ENCODE measurements around the gene TMEM63C.
A peak's percentile ranks its signal among the peaks of the same experiment; 100 is the strongest.

Gene TMEM63C

GRCh38 chr14:77242752-77243151, 61.2 kb downstream of the TMEM63C start:
- H3K9me3 Mint-ChIP-seq, result no peaks in the 10 kb centered on the region
- H3K4me3 Mint-ChIP-seq, result no peak overlapping the region
- no peaks in the 10 kb centered on the region for H3K36me3 Mint-ChIP-seq
- no peak overlapping the region for H3K27ac Mint-ChIP-seq
- ATAC-seq, result no peak
- no peaks in the 10 kb centered on the region for H3K4me1 Mint-ChIP-seq
- DNase-seq (ENCODE audit: low spot score in 2 of 2), result no peak

GRCh38 chr14:77243853-77244252, 62.3 kb downstream of the TMEM63C start:
- Mint-ChIP-seq H3K36me3 (no peaks in the 10 kb centered on the region), H3K4me3 (no peak overlapping the region), H3K27ac (no peak overlapping the region), H3K9me3 (no peaks in the 10 kb centered on the region), H3K4me1 (no peaks in the 10 kb centered on the region)
- ATAC-seq, result no peak
- no peak for DNase-seq (ENCODE audit: low spot score in 2 of 2)

- DNase-seq (ENCODE audit: low spot score in 2 of 2) (no peak), ATAC-seq (no peak)
- Mint-ChIP-seq H3K4me3 (no peak overlapping the region), H3K4me1 (no peaks in the 10 kb centered on the region), H3K27ac (no peak overlapping the region), H3K36me3 (no peaks in the 10 kb centered on the region), H3K9me3 (no peaks in the 10 kb centered on the region)
Measured at GRCh38 chr14:77245820-77246219, 64.2 kb downstream of the TMEM63C start.

DNA sequence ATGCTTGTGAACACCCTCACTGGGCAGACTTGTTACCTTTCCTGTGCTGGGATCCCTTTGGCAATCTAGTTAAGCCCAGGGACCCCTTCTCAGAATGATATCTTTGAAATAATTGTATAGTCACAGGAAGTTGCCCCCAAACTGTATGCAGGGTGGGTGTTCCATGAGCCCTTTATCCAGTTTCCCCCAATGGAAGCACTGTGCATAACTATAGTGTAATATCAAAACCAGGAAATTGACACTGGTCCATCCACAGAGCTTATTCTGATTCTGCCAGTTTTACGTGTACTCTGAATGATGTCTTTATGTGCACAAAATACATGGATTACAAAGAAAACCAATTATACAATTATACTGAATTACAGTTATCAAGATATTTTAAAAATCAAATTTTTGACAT, 65.2 kb downstream of the TMEM63C start:
- no peaks in the 10 kb centered on the region for H3K36me3 Mint-ChIP-seq
- H3K4me3 Mint-ChIP-seq, result no peak overlapping the region
- no peaks in the 10 kb centered on the region for H3K9me3 Mint-ChIP-seq
- ATAC-seq (no peak), DNase-seq (ENCODE audit: low spot score in 2 of 2) (no peak)
- no peak overlapping the region for H3K27ac Mint-ChIP-seq
- no peaks in the 10 kb centered on the region for H3K4me1 Mint-ChIP-seq

DNA sequence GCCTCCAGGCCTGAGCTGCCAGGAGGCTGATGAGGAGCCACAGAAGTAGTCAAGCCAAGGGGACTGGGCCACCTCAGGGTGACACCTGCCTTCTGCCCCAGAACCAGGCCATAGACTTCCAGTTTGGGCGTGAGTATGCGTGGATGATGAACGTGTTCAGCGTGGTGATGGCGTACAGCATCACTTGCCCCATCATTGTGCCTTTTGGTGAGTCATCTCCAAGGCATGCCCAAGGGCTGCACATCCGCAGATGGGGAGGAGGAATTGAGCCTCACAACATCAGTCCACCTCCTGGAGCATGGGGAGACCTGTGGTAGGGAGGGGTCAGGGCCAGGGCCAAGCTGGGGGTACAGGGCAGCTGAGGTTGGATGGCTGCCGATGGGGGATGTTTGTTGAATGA, 67.1 kb downstream of the TMEM63C start:
- H3K4me1 Mint-ChIP-seq, result peaks cover 4% of the 10 kb centered on the region
- no peaks in the 10 kb centered on the region for H3K9me3 Mint-ChIP-seq
- no peak for DNase-seq (ENCODE audit: low spot score in 2 of 2)
- no peak overlapping the region for H3K4me3 Mint-ChIP-seq
- H3K27ac Mint-ChIP-seq, result no peak overlapping the region
- no peak for ATAC-seq
- H3K36me3 Mint-ChIP-seq, result peaks cover 5% of the 10 kb centered on the region

DNA sequence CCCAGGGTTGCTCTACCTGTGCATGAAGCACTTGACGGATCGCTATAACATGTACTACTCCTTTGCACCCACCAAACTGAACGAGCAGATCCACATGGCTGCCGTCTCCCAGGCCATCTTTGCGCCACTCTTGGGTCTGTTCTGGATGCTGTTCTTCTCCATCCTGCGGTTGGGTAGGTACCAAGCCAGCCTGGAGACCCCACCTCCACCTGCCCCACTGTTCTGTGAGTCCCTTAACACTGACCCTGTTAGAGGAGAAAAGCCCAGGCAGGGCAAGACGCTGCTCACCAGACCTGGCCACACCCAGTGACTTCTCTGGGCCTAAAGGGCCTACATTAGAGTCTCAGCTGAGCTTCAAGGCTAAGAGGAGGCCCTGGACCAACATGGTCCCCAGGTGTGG, 67.7 kb downstream of the TMEM63C start:
- ATAC-seq (no peak), DNase-seq (ENCODE audit: low spot score in 2 of 2) (no peak)
- H3K36me3 Mint-ChIP-seq, result peaks cover 5% of the 10 kb centered on the region
- H3K4me3 Mint-ChIP-seq, result no peak overlapping the region
- no peaks in the 10 kb centered on the region for H3K9me3 Mint-ChIP-seq
- H3K27ac Mint-ChIP-seq, result no peak overlapping the region
- H3K4me1 Mint-ChIP-seq, result peaks cover 8% of the 10 kb centered on the region

GRCh38 chr14:77250927-77251326, 69.3 kb downstream of the TMEM63C start:
- no peak for DNase-seq (ENCODE audit: low spot score in 2 of 2)
- H3K9me3 Mint-ChIP-seq, result no peaks in the 10 kb centered on the region
- H3K27ac Mint-ChIP-seq, result no peak overlapping the region

GRCh38 chr14:77251870-77252269, 70.3 kb downstream of the TMEM63C start:
- Mint-ChIP-seq H3K27ac (no peak overlapping the region), H3K9me3 (no peaks in the 10 kb centered on the region), H3K4me1 (peaks cover 8% of the 10 kb centered on the region), H3K36me3 (peaks cover 5% of the 10 kb centered on the region), H3K4me3 (no peak overlapping the region)
- DNase-seq (ENCODE audit: low spot score in 2 of 2) (no peak), ATAC-seq (no peak)

More at GRCh38 chr14:77250927-77251326, 69.3 kb downstream of the TMEM63C start:
- peaks cover 5% of the 10 kb centered on the region for H3K36me3 Mint-ChIP-seq
- no peak for ATAC-seq
- H3K4me3 Mint-ChIP-seq, result no peak overlapping the region
- H3K4me1 Mint-ChIP-seq, result peaks cover 8% of the 10 kb centered on the region

DNA sequence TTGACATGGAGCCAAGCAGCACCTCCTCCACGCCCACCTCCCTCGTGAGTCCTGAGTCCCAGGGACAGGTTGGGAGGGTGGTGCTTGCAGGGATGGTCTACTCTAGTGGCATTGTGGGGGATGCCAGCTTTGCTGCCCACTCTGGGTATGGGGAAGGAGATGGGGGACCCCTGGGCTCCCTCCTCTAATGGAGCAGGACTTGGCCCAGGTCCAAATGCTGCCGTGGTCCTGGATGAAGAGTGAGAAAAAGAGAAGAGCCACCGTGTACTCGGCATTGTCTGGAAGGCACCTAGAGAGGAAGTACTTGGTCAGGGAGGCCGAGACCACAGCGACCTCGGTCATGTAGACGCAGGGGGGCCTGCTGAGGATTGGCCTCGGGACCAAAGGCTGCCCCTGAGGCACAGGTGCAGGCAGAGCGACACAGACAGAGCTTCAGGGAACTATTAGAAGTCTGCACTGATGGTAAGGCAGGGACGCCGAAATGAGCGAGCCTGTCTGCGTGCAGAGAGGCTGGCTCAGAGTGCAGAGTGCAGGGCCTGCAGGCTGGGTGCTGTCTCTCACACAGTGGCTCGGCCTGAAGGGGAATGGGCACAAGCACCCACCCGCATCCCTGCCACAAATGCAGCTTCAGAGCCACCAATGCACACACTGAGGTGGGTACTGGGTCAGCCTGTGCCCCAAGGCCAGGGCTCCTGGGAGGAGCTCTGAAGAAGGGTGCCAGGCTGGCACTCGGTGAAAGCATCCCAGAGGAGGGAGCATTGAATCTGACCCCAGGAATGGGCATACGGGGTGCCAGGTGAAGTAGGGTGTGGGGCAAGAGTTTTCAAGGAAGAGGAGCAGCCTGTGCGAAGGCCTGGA, 72.0 kb downstream of the TMEM63C start:
- Mint-ChIP-seq H3K27ac (no peak overlapping the region), H3K9me3 (no peaks in the 10 kb centered on the region), H3K4me3 (no peak overlapping the region), H3K36me3 (peaks cover 5% of the 10 kb centered on the region), H3K4me1 (peaks cover 8% of the 10 kb centered on the region)
- no peak for DNase-seq (ENCODE audit: low spot score in 2 of 2)
- peak; percentile 22 for ATAC-seq

DNA sequence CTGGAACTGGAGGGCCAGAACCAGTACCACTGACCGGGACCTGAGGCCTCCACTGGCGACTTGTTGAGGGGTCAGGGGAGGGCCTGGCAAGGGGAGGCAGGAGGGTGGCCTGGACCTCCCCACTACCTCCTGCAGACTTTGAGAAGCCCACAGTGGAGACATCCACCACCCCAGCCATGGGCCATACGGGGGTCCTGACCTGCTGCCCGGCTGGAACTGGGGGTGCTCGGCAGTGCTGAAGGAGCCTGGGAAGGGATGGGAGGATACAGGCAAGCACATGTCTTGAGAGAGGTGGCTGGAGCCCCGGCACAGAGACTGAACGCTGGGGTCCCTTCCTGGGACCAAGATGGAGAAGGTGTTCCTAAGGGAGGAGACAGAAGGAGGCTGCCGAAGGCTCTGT, 75.1 kb downstream of the TMEM63C start:
- ATAC-seq, result no peak
- no peak for DNase-seq (ENCODE audit: low spot score in 2 of 2)
- Mint-ChIP-seq H3K4me1 (peaks cover 8% of the 10 kb centered on the region), H3K27ac (no peak overlapping the region), H3K9me3 (no peaks in the 10 kb centered on the region), H3K36me3 (peaks cover 5% of the 10 kb centered on the region), H3K4me3 (no peak overlapping the region)

- no peak overlapping the region for H3K4me3 Mint-ChIP-seq
- DNase-seq (ENCODE audit: low spot score in 2 of 2), result no peak
- H3K36me3 Mint-ChIP-seq, result peaks cover 5% of the 10 kb centered on the region
- no peak for ATAC-seq
- H3K27ac Mint-ChIP-seq, result no peak overlapping the region
- no peaks in the 10 kb centered on the region for H3K9me3 Mint-ChIP-seq
- peaks cover 8% of the 10 kb centered on the region for H3K4me1 Mint-ChIP-seq
Measured at GRCh38 chr14:77257700-77258099, 76.1 kb downstream of the TMEM63C start.

- no peak overlapping the region for H3K27ac Mint-ChIP-seq
- no peaks in the 10 kb centered on the region for H3K9me3 Mint-ChIP-seq
- ATAC-seq, result no peak
- no peaks in the 10 kb centered on the region for H3K36me3 Mint-ChIP-seq
- H3K4me1 Mint-ChIP-seq, result peaks cover 4% of the 10 kb centered on the region
- no peak overlapping the region for H3K4me3 Mint-ChIP-seq
- no peak for DNase-seq (ENCODE audit: low spot score in 2 of 2)
Measured at GRCh38 chr14:77258566-77258965, 77.0 kb downstream of the TMEM63C start.

- no peak for ATAC-seq
- H3K27ac Mint-ChIP-seq, result no peak overlapping the region
- no peaks in the 10 kb centered on the region for H3K36me3 Mint-ChIP-seq
Measured at GRCh38 chr14:77259025-77259715, 77.6 kb downstream of the TMEM63C start.

DNA sequence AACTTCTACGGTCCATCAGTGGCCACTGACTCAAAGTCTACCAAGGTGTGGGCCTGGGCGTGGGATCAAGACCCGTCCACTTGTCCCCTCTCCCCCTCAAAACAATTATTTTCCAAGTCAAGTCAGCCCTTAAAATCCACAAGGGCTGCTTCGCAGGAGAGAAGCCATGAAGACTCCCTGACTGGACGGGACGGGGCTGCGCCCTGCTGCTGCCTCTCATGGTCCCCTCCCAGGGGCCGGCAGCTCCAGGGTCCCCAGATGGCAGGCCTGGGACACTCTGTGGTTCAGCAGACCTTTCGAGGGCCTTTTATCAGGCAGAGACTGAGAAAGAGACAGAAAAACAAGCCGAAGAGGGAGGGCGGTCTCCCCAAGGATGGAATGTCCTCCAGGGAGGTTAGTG, 78.6 kb downstream of the TMEM63C start:
- no peaks in the 10 kb centered on the region for H3K4me1 Mint-ChIP-seq
- H3K36me3 Mint-ChIP-seq, result no peaks in the 10 kb centered on the region
- DNase-seq (ENCODE audit: low spot score in 2 of 2) (no peak), ATAC-seq (no peak)
- H3K4me3 Mint-ChIP-seq, result no peak overlapping the region
- H3K9me3 Mint-ChIP-seq, result no peaks in the 10 kb centered on the region
- no peak overlapping the region for H3K27ac Mint-ChIP-seq

More at GRCh38 chr14:77259025-77259715, 77.6 kb downstream of the TMEM63C start:
- no peak for DNase-seq (ENCODE audit: low spot score in 2 of 2)
- Mint-ChIP-seq H3K9me3 (no peaks in the 10 kb centered on the region), H3K4me3 (no peak overlapping the region), H3K4me1 (no peaks in the 10 kb centered on the region)

GRCh38 chr14:77260631-77261030, 79.0 kb downstream of the TMEM63C start:
- no peaks in the 10 kb centered on the region for H3K9me3 Mint-ChIP-seq
- H3K36me3 Mint-ChIP-seq, result no peaks in the 10 kb centered on the region
- ATAC-seq, result no peak

More at GRCh38 chr14:77260631-77261030, 79.0 kb downstream of the TMEM63C start:
- H3K4me1 Mint-ChIP-seq, result no peaks in the 10 kb centered on the region
- no peak overlapping the region for H3K27ac Mint-ChIP-seq
- no peak overlapping the region for H3K4me3 Mint-ChIP-seq
- DNase-seq (ENCODE audit: low spot score in 2 of 2), result no peak

All from stimulated activated effector memory CD8-positive, alpha-beta T cell treated with anti-CD3 and anti-CD28 coated beads, Interleukin-12 subunit alpha, Interleukin-12 subunit beta, amount 100 ng/mL, for 72 hours (primary cell).